B cell (primary cell): ENCODE measurements around the gene PNCK. TPM values are rescaled to one million over a fixed set of nuclear protein-coding genes. Genes with fewer than 3 reads are reported as not detected.

ENCODE experiments used
- ATAC-seq: fragments of 200-7000 bp; cut with Tn5 transposase; one replicate; pipeline ENCODE4 v1.10.0; 2021; ENCODE audit warnings: low read depth, mild to moderate bottlenecking, moderate number of reproducible peaks, moderate library complexity
- CTCF ChIA-PET: fragments of 350-600 bp; sonication (Branson Sonifier 250); formaldehyde crosslinking; loops from one replicate; lab custom pipeline; 2021; ENCODE audit warnings: antibody characterized with exemption, inconsistent platforms; lab: Charles Lee
- POLR2A ChIA-PET: fragments of 350-600 bp; sonication (Branson Sonifier 250); formaldehyde crosslinking; loops from one replicate; lab custom pipeline; 2021; ENCODE audit warnings: antibody characterized with exemption; lab: Charles Lee
- DNase-seq: peaks from one replicate; pipeline ENCODE4 v3.0.0; 2013
- H2AFZ ChIP-seq: 2 replicates; pipeline ENCODE4 v1.6.1; 2012; ENCODE audit warnings: mild to moderate bottlenecking, low read depth, low read length; ENCODE audit not compliant: insufficient read depth, poor library complexity, severe bottlenecking
- H3K27ac ChIP-seq, 2 donors: 1 replicate in 1 of 2; 2 replicates in 1 of 2; pipeline ENCODE4 v1.5.1; 2012 to 2013; ENCODE audit warnings: low read length in 2 of 2, mild to moderate bottlenecking in 2 of 2, moderate library complexity in 1 of 2
- H3K27me3 ChIP-seq, 4 experiments: fragments of 200-600 bp in 1 of 4; sonication (generic) in 1 of 4; replicated peaks in 1 of 4; 1 replicate in 2 of 4; 2 replicates in 2 of 4; pipeline versions ENCODE4 v1.6.1 to v1.7.0; 2013 to 2016; ENCODE audit warnings: low read length in 3 of 4, mild to moderate bottlenecking in 2 of 4, mixed read lengths in 1 of 4, moderate library complexity in 1 of 4; ENCODE audit not compliant: insufficient read depth in 4 of 4, control insufficient read depth in 3 of 4; ENCODE audit errors: control extremely low read depth in 1 of 4
- H3K36me3 ChIP-seq, 2 experiments: replicated peaks in 1 of 2; 1 replicate in 1 of 2; 2 replicates in 1 of 2; pipeline versions ENCODE4 v1.6.1 to v1.7.1; 2013; ENCODE audit warnings: low read length in 1 of 2; ENCODE audit not compliant: insufficient read depth in 2 of 2, control insufficient read depth in 1 of 2; ENCODE audit errors: control extremely low read depth in 1 of 2, extremely low read depth in 1 of 2
- H3K4me1 ChIP-seq, 2 donors: fragments of 200-600 bp in 1 of 2; sonication (generic) in 1 of 2; 1 replicate in 1 of 2; 2 replicates in 1 of 2; pipeline versions ENCODE4 v1.5.1 to v1.6.1; 2013 to 2017; ENCODE audit warnings: low read length in 2 of 2; ENCODE audit not compliant: control insufficient read depth in 2 of 2, insufficient read depth in 2 of 2
- H3K4me2 ChIP-seq: replicated peaks from 2 replicates; pipeline ENCODE3; 2012; ENCODE audit warnings: mild to moderate bottlenecking, low read depth, low read length; ENCODE audit not compliant: poor library complexity, severe bottlenecking
- H3K4me3 ChIP-seq, 5 experiments: fragments of 200-600 bp in 1 of 5; sonication (generic) in 1 of 5; 1 replicate in 3 of 5; 2 replicates in 2 of 5; pipeline versions ENCODE4 v1.5.1 to v1.7.0; 2011 to 2016; ENCODE audit warnings: low read length in 4 of 5, mild to moderate bottlenecking in 4 of 5, low read depth in 2 of 5, control low read depth in 1 of 5, moderate library complexity in 1 of 5; ENCODE audit not compliant: insufficient read depth in 1 of 5; ENCODE audit errors: control extremely low read depth in 1 of 5, extremely low read depth in 1 of 5
- H3K79me2 ChIP-seq: fragments of 200-600 bp; sonication (generic); one replicate; pipeline ENCODE4 v1.6.0; 2016; ENCODE audit warnings: low read length; ENCODE audit not compliant: control insufficient read depth, insufficient read depth
- H3K9ac ChIP-seq: fragments of 200-600 bp; sonication (generic); 2 replicates; pipeline ENCODE4 v1.6.1; 2017; ENCODE audit warnings: mild to moderate bottlenecking, low read length, moderate library complexity
- H3K9me3 ChIP-seq, 3 donors: one replicate each; pipeline versions ENCODE4 v1.6.1 to v1.7.1; 2013; ENCODE audit warnings: low read length in 2 of 3; ENCODE audit not compliant: control insufficient read depth in 2 of 3, insufficient read depth in 1 of 3; ENCODE audit errors: control extremely low read depth in 1 of 3
- H4K20me1 ChIP-seq: 2 replicates; pipeline ENCODE4 v1.6.0; 2012; ENCODE audit warnings: mild to moderate bottlenecking, low read length; ENCODE audit not compliant: insufficient read depth, control insufficient read depth, poor library complexity, severe bottlenecking
- H3K27ac Mint-ChIP-seq: one replicate; pipeline ENCODE4 v1.8.0; 2021; ENCODE audit warnings: mixed read lengths
- H3K27me3 Mint-ChIP-seq: one replicate; pipeline ENCODE4 v1.8.0; 2021; ENCODE audit warnings: mixed read lengths
- H3K4me1 Mint-ChIP-seq: one replicate; pipeline ENCODE4 v1.8.0; 2021; ENCODE audit warnings: mixed read lengths
- H3K4me3 Mint-ChIP-seq: one replicate; pipeline ENCODE4 v1.8.0; 2021; ENCODE audit warnings: mixed read lengths
- H3K9me3 Mint-ChIP-seq: one replicate; pipeline ENCODE4 v1.8.0; 2022; ENCODE audit warnings: mixed read lengths; ENCODE audit not compliant: insufficient read depth
- EZH2 ChIP-seq: IDR thresholded peaks from 2 replicates; pipeline ENCODE4 v1.6.1; 2012; ENCODE audit warnings: borderline replicate concordance, low read depth, mild to moderate bottlenecking, moderate library complexity, low read length; ENCODE audit not compliant: insufficient read depth, poor library complexity, severe bottlenecking
- WGBS: methylation state at CpG from one replicate; pipeline ENCODE4 v1.1.5; 2013; ENCODE audit warnings: missing lambda C conversion rate; ENCODE audit not compliant: insufficient coverage; 5-methylcytosine and 5-hydroxymethylcytosine counted together
- intact Hi-C: fragments of 100-400 bp; cut with micrococcal nuclease; formaldehyde crosslinking; loops from one replicate; pipeline ENCODE4 v1.10.0; 2022
- polyA plus RNA-seq: library from polyadenylated mRNA; depleted of rRNA; stranded (reverse); fragments of >200 nt; gene quantifications from 2 replicates; pipeline ENCODE4 v1.2.3, GENCODE V29; 2012
- total RNA-seq, 2 donors: library from RNA; stranded (reverse); fragments of 120-200 nt in 1 of 2; gene quantifications; 1 replicate in 1 of 2; 2 replicates in 1 of 2; pipeline versions ENCODE4 v1.2.3 to v1.2.4, GENCODE V29; 2013 to 2022
- TF ChIP-seq, protein P1 (sequence below): fragments of 200-600 bp; IDR thresholded peaks from one replicate; pipeline ENCODE4 v1.8.0; 2022; ENCODE audit warnings: antibody characterized with exemption, mild to moderate bottlenecking

The PNCK gene
- total and polyA plus RNA-seq, 2 donors (not counting 1 experiment from before 2014, with no cell fraction given), result 0.99 TPM; not detected in 1

DNA sequence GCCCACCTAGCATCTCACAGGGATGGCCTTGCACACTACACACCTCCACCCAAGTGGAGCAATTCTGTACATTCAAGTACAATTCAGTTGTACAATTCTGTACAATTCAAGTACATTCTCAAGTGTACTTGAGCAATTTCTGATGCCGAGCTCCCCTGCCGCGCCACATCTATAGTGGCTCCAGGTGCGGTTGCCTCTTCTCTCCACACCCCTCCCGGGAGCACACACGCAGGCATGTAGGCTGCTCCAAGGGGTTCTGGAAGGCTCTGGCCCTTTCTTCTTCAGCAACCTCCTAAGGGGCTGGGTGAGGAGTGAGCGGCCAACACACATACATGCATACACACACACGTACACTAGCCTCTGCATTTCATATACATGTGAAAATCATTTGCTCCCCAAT, 45.5 kb downstream of the PNCK start:
- no peak for ATAC-seq
- DNase-seq, result no peak

DNA sequence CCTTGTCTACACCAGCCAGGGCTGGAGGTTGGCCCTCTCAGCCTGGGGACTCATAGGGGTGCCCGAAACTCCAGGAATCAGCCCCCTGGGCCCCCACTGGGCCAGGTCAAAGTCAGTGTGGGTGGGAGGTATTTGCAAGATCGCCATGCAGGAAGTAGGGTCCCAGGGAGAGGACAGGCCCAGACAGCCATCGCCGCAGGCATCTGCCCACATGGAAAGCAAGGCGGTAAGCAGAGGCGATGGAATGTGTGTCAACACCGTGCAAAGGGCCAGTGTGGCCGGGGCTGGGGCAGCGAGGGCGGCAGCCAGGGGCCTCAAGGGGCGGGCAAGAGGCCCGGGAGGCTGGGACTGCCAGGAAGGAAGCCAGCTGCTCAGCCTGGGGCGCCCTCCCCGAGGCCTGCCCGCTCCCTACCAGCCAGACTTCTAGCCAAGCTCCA, 45.9 kb downstream of the PNCK start:
- intact Hi-C loops, result no loop called here
- no peak overlapping the region for H3K4me3 Mint-ChIP-seq
- H4K20me1 ChIP-seq, result no peaks in the 10 kb centered on the region
- DNase-seq (no peak), ATAC-seq (no peak)
- peaks cover 10% of the 10 kb centered on the region for H3K27me3 Mint-ChIP-seq
- H3K79me2 ChIP-seq, result no peaks in the 10 kb centered on the region
- POLR2A ChIA-PET, result no interaction called here
- H3K27me3 ChIP-seq, result peaks cover 0 to 6% (median 0%) of the 10 kb centered on the region in 4 experiments
- no peak overlapping the region for H3K27ac ChIP-seq
- no peaks in the 10 kb centered on the region for H3K9me3 ChIP-seq
- H3K4me3 ChIP-seq, result no peak overlapping the region
- H3K9ac ChIP-seq, result no peak overlapping the region
- H3K4me1 Mint-ChIP-seq, result no peaks in the 10 kb centered on the region
- 39% methylated on average over 12 of the region's 15 CpGs for whole genome bisulfite sequencing
- H3K27ac Mint-ChIP-seq, result no peak overlapping the region
- TF ChIP-seq, protein P1, sequence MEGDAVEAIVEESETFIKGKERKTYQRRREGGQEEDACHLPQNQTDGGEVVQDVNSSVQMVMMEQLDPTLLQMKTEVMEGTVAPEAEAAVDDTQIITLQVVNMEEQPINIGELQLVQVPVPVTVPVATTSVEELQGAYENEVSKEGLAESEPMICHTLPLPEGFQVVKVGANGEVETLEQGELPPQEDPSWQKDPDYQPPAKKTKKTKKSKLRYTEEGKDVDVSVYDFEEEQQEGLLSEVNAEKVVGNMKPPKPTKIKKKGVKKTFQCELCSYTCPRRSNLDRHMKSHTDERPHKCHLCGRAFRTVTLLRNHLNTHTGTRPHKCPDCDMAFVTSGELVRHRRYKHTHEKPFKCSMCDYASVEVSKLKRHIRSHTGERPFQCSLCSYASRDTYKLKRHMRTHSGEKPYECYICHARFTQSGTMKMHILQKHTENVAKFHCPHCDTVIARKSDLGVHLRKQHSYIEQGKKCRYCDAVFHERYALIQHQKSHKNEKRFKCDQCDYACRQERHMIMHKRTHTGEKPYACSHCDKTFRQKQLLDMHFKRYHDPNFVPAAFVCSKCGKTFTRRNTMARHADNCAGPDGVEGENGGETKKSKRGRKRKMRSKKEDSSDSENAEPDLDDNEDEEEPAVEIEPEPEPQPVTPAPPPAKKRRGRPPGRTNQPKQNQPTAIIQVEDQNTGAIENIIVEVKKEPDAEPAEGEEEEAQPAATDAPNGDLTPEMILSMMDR, result no peak
- no peak for TF ChIP-seq EZH2
- H3K36me3 ChIP-seq, result no peaks in the 10 kb centered on the region
- peaks cover 2% of the 10 kb centered on the region for H3K9me3 Mint-ChIP-seq
- no peak overlapping the region for H2AFZ ChIP-seq
- H3K4me2 ChIP-seq, result no peak overlapping the region
- no peaks in the 10 kb centered on the region for H3K4me1 ChIP-seq
- CTCF ChIA-PET, result no interaction called here

More for the DNA sequence above, 45.5 kb downstream of the PNCK start:
- H3K4me3 ChIP-seq, result no peak overlapping the region
- no peak overlapping the region for H3K4me3 Mint-ChIP-seq
- H3K27me3 Mint-ChIP-seq, result peaks cover 10% of the 10 kb centered on the region
- H3K9ac ChIP-seq, result no peak overlapping the region
- H3K9me3 Mint-ChIP-seq, result peaks cover 2% of the 10 kb centered on the region
- H3K4me2 ChIP-seq, result no peak overlapping the region
- H4K20me1 ChIP-seq, result no peaks in the 10 kb centered on the region
- intact Hi-C loops, result no loop called here
- ChIA-PET CTCF (no interaction called here), POLR2A (no interaction called here)
- peaks cover 0 to 6% (median 0%) of the 10 kb centered on the region in 4 experiments for H3K27me3 ChIP-seq
- no peaks in the 10 kb centered on the region for H3K79me2 ChIP-seq
- no peaks in the 10 kb centered on the region for H3K4me1 Mint-ChIP-seq
- H3K36me3 ChIP-seq, result no peaks in the 10 kb centered on the region
- WGBS, result 97% methylated on average over 5 of the region's 8 CpGs
- no peaks in the 10 kb centered on the region for H3K4me1 ChIP-seq
- H3K9me3 ChIP-seq, result no peaks in the 10 kb centered on the region
- no peak overlapping the region for H3K27ac Mint-ChIP-seq
- no peak overlapping the region for H2AFZ ChIP-seq
- no peak overlapping the region for H3K27ac ChIP-seq
- TF ChIP-seq EZH2, result no peak
